ENCODE measurements around the gene KLHL29. TPM values are rescaled to one million over a fixed set of nuclear protein-coding genes. Genes with fewer than 3 reads are reported as not detected.

Gene KLHL29
- total and polyA plus RNA-seq, 2 of the 13 experiments (the other 11 are each of a cell fraction or from before 2014, with no cell fraction given), result 0.01 TPM; not detected in 1

DNA sequence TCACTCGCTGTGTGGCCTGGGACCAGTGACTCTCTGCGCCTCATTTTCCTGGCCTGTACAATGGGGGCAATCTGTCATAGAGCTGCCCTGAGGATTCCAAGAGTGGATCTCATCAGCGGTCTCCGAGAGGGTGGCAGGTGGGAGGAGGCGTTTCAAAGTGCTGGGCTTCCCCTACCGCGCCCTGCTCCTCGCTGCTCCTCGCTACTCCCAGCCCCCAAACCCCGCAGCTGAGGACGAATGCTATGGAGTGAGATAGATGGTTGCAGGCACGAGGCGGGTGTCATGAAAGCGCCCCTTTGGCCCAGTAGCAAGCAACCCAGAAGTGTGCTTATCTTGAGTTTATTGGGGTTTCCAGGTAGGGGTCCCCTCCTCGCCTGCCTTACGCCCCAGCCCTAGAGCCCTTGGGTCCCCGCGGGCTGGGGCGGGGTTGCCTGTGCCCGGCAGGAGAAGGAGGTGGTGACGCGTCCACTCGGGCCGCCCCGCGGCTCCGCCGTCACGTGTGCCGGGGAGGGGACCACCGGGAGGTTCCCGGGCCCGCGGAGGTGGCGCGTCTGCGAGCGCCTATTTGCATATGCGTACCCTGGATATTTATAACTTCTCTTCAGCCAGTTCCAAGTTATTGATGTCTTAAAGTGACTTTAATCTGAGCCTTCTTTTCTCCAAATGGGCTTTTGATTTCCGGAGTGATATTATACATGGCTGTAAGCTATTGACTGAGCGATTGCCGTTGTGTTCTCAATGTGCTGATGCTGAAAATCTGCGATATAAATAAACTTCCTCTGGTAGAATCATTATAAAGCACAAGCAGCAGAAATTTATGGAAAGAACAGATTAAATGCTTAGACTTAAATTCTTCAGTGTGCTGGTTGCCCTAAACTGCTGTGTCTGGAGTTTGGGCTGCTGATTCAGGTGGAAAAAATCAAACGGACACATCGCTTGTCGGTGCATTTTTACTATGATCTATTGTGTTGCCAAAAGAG is 278.3 kb downstream of the KLHL29 start (continued):
- TF ChIP-seq DNMT1 (CRISPR knock-in tag; IDR thresholded peaks at IDR 0.05), result no peak
- no peak for TF ChIP-seq TEAD3 (CRISPR knock-in tag; optimal IDR thresholded peaks at IDR 0.05; ENCODE audit: borderline replicate concordance)
- TF ChIP-seq, protein P1, sequence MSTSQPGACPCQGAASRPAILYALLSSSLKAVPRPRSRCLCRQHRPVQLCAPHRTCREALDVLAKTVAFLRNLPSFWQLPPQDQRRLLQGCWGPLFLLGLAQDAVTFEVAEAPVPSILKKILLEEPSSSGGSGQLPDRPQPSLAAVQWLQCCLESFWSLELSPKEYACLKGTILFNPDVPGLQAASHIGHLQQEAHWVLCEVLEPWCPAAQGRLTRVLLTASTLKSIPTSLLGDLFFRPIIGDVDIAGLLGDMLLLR (CRISPR knock-in tag; IDR thresholded peaks at IDR 0.05), result no peak
- TF ChIP-seq TEF (CRISPR knock-in tag; IDR thresholded peaks at IDR 0.05), result no peak
- TF ChIP-seq GPN1 (CRISPR knock-in tag; IDR thresholded peaks at IDR 0.05; ENCODE audit: borderline replicate concordance), result no peak
- TF ChIP-seq HDAC1 (CRISPR knock-in tag; IDR thresholded peaks at IDR 0.05), result no peak
- TF ChIP-seq, protein P2, sequence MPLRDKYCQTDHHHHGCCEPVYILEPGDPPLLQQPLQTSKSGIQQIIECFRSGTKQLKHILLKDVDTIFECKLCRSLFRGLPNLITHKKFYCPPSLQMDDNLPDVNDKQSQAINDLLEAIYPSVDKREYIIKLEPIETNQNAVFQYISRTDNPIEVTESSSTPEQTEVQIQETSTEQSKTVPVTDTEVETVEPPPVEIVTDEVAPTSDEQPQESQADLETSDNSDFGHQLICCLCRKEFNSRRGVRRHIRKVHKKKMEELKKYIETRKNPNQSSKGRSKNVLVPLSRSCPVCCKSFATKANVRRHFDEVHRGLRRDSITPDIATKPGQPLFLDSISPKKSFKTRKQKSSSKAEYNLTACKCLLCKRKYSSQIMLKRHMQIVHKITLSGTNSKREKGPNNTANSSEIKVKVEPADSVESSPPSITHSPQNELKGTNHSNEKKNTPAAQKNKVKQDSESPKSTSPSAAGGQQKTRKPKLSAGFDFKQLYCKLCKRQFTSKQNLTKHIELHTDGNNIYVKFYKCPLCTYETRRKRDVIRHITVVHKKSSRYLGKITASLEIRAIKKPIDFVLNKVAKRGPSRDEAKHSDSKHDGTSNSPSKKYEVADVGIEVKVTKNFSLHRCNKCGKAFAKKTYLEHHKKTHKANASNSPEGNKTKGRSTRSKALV (CRISPR knock-in tag; IDR thresholded peaks at IDR 0.05), result no peak
- TF ChIP-seq YEATS4 (CRISPR knock-in tag; IDR thresholded peaks at IDR 0.05; ENCODE audit: borderline replicate concordance), result no peak
- TF ChIP-seq IRF9 (CRISPR knock-in tag; IDR thresholded peaks at IDR 0.05; ENCODE audit: borderline replicate concordance), result no peak
- no peak for TF ChIP-seq DR1 (CRISPR knock-in tag; IDR thresholded peaks at IDR 0.05)
- TF ChIP-seq PCBP1 (IDR thresholded peaks at IDR 0.05; ENCODE audit: borderline replicate concordance, low read depth, low read length), result no peak
- TF ChIP-seq ZNF282 (IDR thresholded peaks at IDR 0.05; ENCODE audit: partially characterized antibody), result no peak
- no peak for TF ChIP-seq PHF8 (CRISPR knock-in tag; IDR thresholded peaks at IDR 0.05)

Measured in HepG2 (cell line).